Measurements from ENCODE around the gene TUSC2. TPM values are rescaled to one million over a fixed set of nuclear protein-coding genes. Genes with fewer than 3 reads are reported as not detected.

The TUSC2 gene
- total RNA-seq, 3 donors from 2014 or later, result 40.8 to 48.7 (median 48.5) TPM

DNA sequence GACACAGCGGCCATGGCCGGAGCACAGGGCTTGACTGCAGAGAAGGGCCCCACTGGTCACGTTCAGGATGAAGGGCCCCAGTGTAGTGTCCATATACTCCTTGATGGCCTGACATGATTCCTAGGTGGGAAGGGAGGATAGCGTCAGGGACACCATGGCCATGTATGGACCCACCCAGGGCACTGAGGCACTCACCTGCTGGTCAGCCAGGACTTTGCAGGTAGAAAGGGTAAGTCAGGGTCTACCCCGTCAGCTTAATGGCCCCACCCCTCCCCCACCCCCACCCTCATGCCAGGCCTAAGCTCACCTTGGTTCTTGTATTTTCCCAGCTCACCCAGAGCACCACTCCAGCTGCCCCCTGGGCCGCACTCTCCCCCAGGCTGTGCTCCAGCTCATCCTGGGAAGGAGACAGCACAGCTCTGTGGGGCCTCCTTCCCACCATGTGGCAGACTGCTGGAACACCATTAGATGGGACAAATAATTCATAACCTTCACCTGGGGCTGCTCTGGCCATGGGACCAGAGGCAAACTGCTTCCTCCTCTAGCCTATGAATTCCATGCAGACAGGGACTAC is 27.3 kb downstream of the TUSC2 start:
- peaks cover 26% of the 10 kb centered on the region for H3K4me1 Mint-ChIP-seq (ENCODE audit: low read depth)
- no peaks in the 10 kb centered on the region for H3K27me3 Mint-ChIP-seq (ENCODE audit: low read depth)
- peak overlapping the region; percentile 91 for H3K4me3 Mint-ChIP-seq
- ATAC-seq (no peak), DNase-seq (no peak)
- no peaks in the 10 kb centered on the region for H3K36me3 Mint-ChIP-seq (ENCODE audit: insufficient read depth)
- H3K9me3 Mint-ChIP-seq, result no peaks in the 10 kb centered on the region

DNA sequence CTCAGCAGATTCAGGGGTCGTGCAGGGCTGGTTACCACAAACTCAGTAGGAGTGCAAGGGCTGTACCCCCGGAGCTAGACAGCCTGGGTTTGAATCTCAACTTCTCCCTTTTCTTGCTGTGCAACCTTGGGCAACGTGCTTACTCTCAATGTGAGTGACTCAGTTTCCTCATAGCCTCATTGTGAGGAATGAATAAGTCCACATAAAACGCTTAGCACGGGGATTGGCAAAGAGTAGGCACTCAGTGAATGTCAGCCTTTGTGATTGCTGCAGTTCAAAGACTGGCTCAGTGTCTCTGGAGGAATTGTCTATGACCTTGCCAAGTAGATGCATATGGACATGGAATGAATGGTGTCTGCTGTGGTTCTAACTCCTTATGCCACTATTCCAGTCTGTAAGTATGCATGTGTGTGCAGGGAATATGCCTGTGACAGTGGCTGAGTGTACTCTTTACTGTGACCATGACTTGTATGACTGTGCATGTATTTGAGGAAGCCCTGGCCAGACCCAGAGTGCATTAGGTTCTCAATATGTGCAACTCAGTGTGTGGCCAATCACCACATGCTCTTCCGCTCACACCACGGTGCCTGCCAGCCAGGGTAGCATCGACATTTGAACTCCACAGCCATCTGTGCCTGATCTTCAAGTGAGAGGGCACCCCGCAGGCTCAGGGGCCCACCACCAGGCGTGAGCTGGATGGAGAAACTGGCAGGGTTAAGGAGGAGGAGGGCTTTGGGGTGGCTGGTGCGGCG is 27.9 kb downstream of the TUSC2 start:
- H3K4me3 Mint-ChIP-seq, result peak overlapping the region; percentile 91
- no peaks in the 10 kb centered on the region for H3K36me3 Mint-ChIP-seq (ENCODE audit: insufficient read depth)
- H3K27me3 Mint-ChIP-seq (ENCODE audit: low read depth), result no peaks in the 10 kb centered on the region
- DNase-seq (no peak), ATAC-seq (no peak)
- no peaks in the 10 kb centered on the region for H3K9me3 Mint-ChIP-seq
- peaks cover 26% of the 10 kb centered on the region for H3K4me1 Mint-ChIP-seq (ENCODE audit: low read depth)

DNA sequence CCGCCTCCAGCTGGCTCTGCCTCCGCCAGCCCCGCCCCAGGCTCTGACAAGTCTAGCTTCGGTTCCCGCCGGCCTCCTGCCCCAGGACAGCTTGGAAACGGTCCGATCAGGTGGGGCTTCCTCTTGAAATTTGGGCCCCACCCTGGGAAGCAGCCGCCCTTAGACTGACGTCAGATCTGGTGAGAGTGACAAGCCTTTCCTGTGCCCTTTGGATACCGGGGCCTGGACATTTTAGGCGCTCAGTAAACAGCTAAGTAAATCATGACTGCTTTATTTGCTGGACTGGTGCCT is 28.4 kb downstream of the TUSC2 start:
- Mint-ChIP-seq H3K4me3 (peak overlapping the region; percentile 91), H3K4me1 (ENCODE audit: low read depth) (peaks cover 22% of the 10 kb centered on the region), H3K9me3 (no peaks in the 10 kb centered on the region), H3K36me3 (ENCODE audit: insufficient read depth) (no peaks in the 10 kb centered on the region), H3K27me3 (ENCODE audit: low read depth) (no peaks in the 10 kb centered on the region)
- ATAC-seq, result no peak
- no peak for DNase-seq

DNA sequence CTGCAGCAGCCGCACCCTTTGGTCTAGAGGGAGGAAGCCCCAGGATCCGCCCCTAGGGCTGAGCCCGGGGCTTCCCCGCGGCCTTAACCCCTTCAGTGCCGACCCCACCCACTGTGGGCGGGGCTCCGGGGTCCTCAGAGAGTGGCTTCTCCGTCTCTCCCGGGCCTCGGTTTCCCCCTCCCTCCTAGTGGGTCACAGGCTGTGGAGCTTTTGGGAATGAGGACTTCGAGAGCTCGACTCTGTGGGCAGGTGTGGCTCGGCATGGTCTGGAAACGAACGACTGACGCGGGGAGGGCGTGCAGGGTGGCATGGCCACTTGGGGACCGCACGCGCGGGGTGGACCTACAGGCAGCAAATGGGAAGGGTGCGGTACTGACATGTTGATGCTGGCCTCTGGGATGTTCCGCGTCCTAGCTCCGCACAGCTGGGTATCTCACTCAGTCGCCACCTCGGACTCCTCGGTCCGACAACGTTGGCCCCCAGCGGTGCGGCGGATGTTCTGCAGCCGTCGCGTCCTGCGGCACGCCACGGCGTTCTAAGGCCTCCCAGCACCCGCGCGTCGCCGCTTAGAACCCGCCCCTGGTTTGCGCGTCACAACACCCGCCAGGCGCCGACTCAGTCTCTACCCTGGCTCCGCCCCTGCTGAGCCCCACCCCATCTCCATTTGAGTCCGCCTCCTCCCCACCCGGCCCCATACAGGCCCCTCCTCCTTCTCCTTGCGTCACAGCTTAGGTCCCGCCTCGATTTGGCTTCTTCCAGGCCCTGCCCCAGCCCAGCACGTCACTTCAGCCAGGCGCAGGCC is 29.0 kb downstream of the TUSC2 start, which contains the start of the genes HYAL3 and NAA80:
Gene HYAL3, minus strand, starts transcription at position 570 of the 802 bp plus-strand sequence. CDS start 3,803 bp downstream, outside the sequence.
Gene NAA80, minus strand, starts transcription at position 570 of the 802 bp plus-strand sequence. CDS start 1,942 bp downstream, outside the sequence.
- peak; percentile 88 to 91 for ATAC-seq
- H3K4me1 Mint-ChIP-seq (ENCODE audit: low read depth), result peaks cover 21% of the 10 kb centered on the region
- DNase-seq, result peak; percentile 99
- no peaks in the 10 kb centered on the region for H3K9me3 Mint-ChIP-seq
- no peaks in the 10 kb centered on the region for H3K27me3 Mint-ChIP-seq (ENCODE audit: low read depth)
- H3K36me3 Mint-ChIP-seq (ENCODE audit: insufficient read depth), result no peaks in the 10 kb centered on the region
- peak within 1 kb of the TSS; percentile 91 for H3K4me3 Mint-ChIP-seq

DNA sequence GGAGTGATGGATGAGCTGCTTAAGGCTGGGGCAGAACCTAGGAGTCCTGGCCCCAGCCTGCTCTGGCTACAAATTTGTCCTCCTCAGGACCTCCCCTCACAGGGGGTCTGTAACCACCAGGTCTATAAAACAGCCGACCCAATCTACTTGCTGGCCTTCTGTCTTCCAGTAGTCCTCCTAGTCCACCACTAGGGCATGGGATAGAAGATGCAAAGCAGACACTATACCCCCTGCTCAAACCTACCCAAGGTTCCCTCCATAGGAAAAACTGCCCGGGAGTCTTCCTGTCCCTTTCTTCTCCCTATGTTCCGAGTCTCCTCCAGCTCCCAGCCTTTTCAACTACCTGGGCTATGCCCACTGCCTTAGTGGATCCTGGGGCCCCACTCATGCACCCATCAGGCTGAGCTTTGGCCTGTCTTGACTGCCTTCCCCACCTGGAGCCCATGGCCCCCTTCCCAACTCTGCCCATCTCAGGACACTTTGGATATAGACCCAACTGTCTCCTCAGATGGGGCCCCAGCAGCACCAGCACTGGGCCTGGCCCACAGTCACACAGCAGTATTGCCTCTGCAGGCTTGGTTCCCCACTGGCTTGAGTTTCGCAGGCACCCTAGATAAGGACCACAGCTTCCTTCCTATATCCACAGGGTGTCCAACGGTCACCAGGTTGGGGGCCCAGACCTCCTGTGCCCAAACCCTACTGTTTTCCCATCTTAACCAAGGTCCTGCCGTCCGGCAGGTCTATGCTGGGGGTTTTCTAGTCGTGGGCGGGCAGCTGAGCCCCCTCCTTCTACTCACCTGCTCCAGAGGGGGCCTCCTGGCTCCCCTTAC is 29.9 kb downstream of the TUSC2 start:
- Mint-ChIP-seq H3K4me1 (ENCODE audit: low read depth) (peaks cover 21% of the 10 kb centered on the region), H3K9me3 (no peaks in the 10 kb centered on the region), H3K36me3 (ENCODE audit: insufficient read depth) (no peaks in the 10 kb centered on the region), H3K4me3 (peak overlapping the region; percentile 91), H3K27me3 (ENCODE audit: low read depth) (no peaks in the 10 kb centered on the region)
- ATAC-seq (no peak), DNase-seq (no peak)

DNA sequence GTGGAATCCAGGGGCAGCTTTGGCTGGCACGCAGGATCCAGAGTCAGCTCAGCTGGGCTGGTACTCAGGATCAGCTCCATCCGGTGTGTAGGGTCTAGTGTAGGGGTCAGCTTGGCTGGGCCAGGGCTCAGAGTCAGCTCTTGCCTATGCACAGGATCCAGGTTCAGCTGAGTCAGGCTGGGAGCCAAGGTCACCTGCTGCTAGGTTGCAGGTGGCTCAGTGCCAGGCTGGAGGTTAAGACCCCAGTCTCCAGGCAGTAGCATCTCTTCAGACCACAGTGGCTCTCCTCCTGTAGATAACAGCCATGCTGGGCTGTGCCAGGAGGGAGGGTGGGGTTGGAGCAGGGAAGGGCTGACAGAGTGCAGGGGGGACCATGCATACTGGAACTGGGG is 30.6 kb downstream of the TUSC2 start:
- H3K4me3 Mint-ChIP-seq, result peak overlapping the region; percentile 91
- no peak for DNase-seq
- no peaks in the 10 kb centered on the region for H3K9me3 Mint-ChIP-seq
- no peaks in the 10 kb centered on the region for H3K27me3 Mint-ChIP-seq (ENCODE audit: low read depth)
- H3K36me3 Mint-ChIP-seq (ENCODE audit: insufficient read depth), result no peaks in the 10 kb centered on the region
- peaks cover 29% of the 10 kb centered on the region for H3K4me1 Mint-ChIP-seq (ENCODE audit: low read depth)
- no peak for ATAC-seq

DNA sequence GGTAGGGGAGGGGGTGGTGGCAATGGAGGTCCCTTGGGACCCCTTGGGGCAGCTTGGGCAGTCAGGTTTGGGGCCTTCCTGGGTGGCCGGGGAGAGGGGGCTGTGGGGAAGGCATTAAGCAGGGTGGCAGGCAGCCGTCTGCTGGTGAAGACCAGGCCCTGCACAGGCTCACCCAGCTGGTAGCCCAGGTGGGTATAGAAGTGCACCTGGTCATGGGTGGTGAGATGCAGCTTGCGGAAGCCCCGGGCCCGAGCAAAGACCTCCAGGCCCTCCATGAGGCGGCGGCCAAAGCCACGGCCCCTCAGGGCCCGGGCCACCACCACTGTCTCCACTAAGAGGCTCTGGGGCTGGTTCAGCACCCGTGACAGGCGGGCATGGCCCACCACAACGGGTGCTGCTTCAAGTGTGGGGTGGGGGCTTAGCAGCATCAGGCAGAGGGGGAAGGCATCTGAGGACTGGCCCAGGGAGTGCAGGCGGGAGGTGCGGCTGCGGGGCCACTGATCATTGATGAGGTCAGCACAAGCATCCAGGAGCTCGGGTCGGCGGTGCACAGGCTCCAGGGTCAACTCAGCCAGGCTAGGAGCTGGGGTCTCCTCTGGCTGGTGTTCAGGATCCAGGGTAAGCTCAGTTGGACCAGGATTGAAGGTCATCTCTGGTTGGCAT is 31.2 kb downstream of the TUSC2 start:
- Mint-ChIP-seq H3K9me3 (no peaks in the 10 kb centered on the region), H3K4me3 (peak overlapping the region; percentile 39), H3K27me3 (ENCODE audit: low read depth) (no peaks in the 10 kb centered on the region), H3K36me3 (ENCODE audit: insufficient read depth) (no peaks in the 10 kb centered on the region), H3K4me1 (ENCODE audit: low read depth) (peaks cover 29% of the 10 kb centered on the region)
- ATAC-seq (no peak), DNase-seq (no peak)

DNA sequence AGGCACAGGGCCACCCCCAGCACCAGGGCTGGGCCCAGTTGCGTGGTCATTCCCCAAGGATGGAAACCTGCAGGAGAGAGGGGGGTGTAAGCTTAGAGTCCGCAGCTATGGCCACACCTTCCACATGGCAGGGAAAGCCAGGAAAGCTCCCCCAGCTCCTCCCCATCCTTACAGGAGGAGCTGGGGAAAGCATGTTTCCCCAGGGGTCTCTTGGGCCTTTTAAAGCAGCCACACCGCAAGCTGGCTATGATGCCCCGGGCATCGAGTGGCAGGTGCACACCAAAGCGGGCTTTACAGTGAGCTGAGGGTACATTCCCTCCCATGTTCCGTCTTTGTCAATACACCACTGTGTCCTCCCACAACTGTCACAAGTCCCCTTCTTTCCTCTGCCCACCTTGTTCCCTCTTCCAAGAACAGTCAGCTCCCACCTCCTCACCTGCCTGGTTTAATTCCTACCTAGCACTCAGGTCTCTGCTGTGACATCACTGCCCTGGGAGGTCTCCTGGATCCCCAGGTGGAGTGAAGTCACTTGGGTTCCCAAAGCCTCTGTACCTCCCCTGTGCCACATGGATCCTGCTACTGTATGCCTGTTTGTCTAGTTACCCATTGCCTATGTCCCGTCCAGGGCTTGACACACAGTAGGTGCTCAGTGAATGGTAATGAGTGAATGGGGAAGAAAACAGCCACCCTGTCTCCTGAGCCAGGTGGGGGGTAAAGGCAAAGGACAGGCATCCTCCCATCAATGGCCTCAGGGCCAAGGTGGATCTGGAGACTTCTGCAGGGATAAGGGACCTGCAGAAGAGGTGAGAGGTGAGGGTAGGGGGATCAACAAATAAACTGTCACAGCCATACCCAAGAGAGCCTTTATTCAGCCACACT is 32.2 kb downstream of the TUSC2 start:
- DNase-seq, result no peak
- no peaks in the 10 kb centered on the region for H3K9me3 Mint-ChIP-seq
- H3K4me1 Mint-ChIP-seq (ENCODE audit: low read depth), result peaks cover 31% of the 10 kb centered on the region
- H3K36me3 Mint-ChIP-seq (ENCODE audit: insufficient read depth), result peaks cover 5% of the 10 kb centered on the region
- no peaks in the 10 kb centered on the region for H3K27me3 Mint-ChIP-seq (ENCODE audit: low read depth)
- H3K4me3 Mint-ChIP-seq, result no peak overlapping the region
- ATAC-seq, result no peak

DNA sequence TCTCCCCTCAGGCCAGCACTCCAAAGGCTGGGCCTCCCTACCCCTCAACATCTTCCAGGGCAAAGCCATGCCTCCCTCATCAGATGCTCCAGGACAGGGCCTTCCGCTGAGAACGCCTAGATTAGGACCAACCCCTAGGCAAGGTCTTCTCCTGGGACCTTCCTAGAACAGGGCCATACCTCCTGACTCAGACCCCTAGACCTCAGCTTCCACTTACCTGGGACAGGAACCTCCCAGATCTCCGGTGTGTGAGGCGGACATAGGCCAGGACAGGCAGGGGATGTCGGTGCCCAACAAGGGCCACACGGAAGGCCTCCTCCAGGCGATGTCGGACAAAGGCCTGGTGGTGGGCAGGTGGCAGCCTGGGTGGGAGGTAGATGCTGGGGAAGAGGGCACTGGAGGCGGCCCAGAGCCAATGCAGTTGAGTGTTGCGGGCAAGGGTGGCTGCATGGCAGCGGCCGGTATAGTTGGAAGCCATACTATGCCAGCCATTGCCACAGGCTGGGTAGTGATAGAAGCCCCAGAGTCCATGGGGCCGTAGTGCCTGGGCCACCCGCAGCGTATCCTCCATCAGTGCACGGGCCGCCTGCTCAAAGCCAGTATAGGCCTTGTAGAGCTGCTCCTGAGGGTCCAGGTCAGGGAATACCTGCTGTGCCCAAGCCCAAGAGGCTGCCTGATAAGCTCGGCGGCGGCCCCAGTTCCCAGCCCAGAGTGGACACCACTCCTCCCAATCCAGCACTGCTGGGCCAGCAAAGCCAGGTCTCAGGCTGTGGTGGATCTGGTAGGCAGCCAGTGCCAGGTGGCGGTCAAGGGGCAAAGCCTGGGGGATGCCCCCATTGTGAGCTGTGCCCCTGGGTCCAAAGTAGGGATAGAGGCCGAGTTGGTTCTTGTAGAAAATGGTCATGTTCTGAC is 33.3 kb downstream of the TUSC2 start:
- ATAC-seq (no peak), DNase-seq (no peak)
- H3K36me3 Mint-ChIP-seq (ENCODE audit: insufficient read depth), result peaks cover 11% of the 10 kb centered on the region
- H3K4me1 Mint-ChIP-seq (ENCODE audit: low read depth), result peaks cover 26% of the 10 kb centered on the region
- H3K27me3 Mint-ChIP-seq (ENCODE audit: low read depth), result no peaks in the 10 kb centered on the region
- no peak overlapping the region for H3K4me3 Mint-ChIP-seq
- H3K9me3 Mint-ChIP-seq, result no peaks in the 10 kb centered on the region

DNA sequence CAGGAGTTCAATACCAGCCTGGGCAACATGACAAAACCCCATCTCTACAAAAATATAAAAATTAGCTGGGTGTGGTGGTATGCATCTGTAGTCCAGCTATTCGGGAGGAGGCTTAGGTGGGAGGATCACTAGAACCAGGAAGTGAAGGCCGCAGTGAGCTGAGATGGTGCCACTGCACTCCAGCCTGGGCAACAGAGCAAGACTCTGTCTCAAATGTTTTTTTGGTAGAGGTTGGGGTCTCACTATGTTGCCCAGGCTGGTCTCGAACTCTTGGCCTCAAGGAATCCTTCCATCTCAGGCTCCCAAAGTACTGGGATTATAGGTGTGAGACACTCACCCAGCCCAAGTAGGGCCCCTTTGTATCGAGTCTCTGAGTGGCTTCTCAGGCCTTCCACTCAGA is 33.9 kb downstream of the TUSC2 start:
- DNase-seq (no peak), ATAC-seq (no peak)
- H3K9me3 Mint-ChIP-seq, result no peaks in the 10 kb centered on the region
- H3K36me3 Mint-ChIP-seq (ENCODE audit: insufficient read depth), result peaks cover 11% of the 10 kb centered on the region
- peaks cover 24% of the 10 kb centered on the region for H3K4me1 Mint-ChIP-seq (ENCODE audit: low read depth)
- no peak overlapping the region for H3K4me3 Mint-ChIP-seq
- no peaks in the 10 kb centered on the region for H3K27me3 Mint-ChIP-seq (ENCODE audit: low read depth)

DNA sequence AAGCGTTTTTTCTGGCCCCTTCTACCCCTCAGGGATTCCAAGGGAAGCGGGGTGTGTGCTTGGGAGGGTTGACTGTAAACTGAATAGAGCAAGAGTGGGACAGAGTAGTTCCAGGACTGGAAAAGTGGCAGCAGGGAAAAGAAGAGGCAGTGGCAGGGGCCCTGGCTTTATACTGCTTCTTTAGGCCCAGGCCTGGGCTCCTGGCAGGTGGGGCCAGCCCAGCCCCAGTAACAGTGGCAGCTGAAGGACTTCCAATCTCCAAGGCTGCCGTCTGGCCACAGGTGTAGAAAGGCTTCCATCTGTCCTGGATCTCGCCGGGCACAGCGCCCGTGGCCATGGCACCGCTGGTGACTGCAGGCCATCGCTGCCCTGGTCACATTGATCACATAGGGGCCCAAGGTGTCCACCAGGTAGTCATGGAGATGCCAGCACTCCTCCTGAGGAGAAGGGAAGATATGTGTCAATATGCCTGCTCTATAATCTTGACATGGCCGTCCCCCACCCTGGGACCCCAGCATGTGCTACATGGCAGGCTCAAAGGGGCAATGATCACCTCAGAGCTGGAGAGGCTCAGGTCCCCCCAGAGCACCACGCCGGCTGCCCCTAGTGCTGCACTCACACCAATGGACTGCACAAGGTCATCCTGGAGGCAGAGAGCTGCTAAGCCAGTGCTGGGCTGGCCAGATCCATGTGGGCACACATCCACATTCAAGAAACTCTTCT is 34.8 kb downstream of the TUSC2 start:
- Mint-ChIP-seq H3K36me3 (ENCODE audit: insufficient read depth) (peaks cover 18% of the 10 kb centered on the region), H3K27me3 (ENCODE audit: low read depth) (no peaks in the 10 kb centered on the region)
- no peak for ATAC-seq

More for the DNA sequence above, 34.8 kb downstream of the TUSC2 start:
- H3K9me3 Mint-ChIP-seq, result no peaks in the 10 kb centered on the region
- no peak for DNase-seq
- H3K4me1 Mint-ChIP-seq (ENCODE audit: low read depth), result peaks cover 21% of the 10 kb centered on the region
- H3K4me3 Mint-ChIP-seq, result peak overlapping the region; percentile 88
